Mesendoderm (in vitro differentiated cells): ENCODE results near the gene SORCS2.
A peak's percentile ranks its signal among the peaks of the same experiment; 100 is the strongest.

Experiments used
- DNase-seq: peaks from one replicate; pipeline ENCODE4 v3.0.0; 2013
- H2AK5ac ChIP-seq: 2 replicates; pipeline ENCODE4 v1.6.1; 2013; ENCODE audit warnings: low read length, inconsistent platforms
- H2BK120ac ChIP-seq: 2 replicates; pipeline ENCODE4 v1.6.1; 2013; ENCODE audit warnings: low read depth, mild to moderate bottlenecking, low read length, moderate library complexity, mixed read lengths
- H2BK15ac ChIP-seq: replicated peaks from 2 replicates; pipeline ENCODE4 v1.6.1; 2013; ENCODE audit warnings: low read depth, mild to moderate bottlenecking, moderate library complexity
- H2BK5ac ChIP-seq: 2 replicates; pipeline ENCODE4 v1.6.1; 2013; ENCODE audit warnings: low read length, inconsistent platforms
- H3K18ac ChIP-seq: 2 replicates; pipeline ENCODE4 v1.6.1; 2013; ENCODE audit warnings: mild to moderate bottlenecking, low read length, mixed read lengths
- H3K23ac ChIP-seq: one replicate; pipeline ENCODE4 v1.6.1; 2013; ENCODE audit warnings: low read length
- H3K27ac ChIP-seq: 2 replicates; pipeline ENCODE4 v1.5.1; 2013; ENCODE audit warnings: low read depth, mild to moderate bottlenecking, inconsistent platforms, low read length, moderate library complexity
- H3K27me3 ChIP-seq: 2 replicates; pipeline ENCODE4 v1.6.1; 2013; ENCODE audit warnings: low read length, control low read depth, mild to moderate bottlenecking, inconsistent platforms; ENCODE audit not compliant: insufficient read depth, poor library complexity
- H3K36me3 ChIP-seq: 2 replicates; pipeline ENCODE4 v1.6.1; 2013; ENCODE audit warnings: low read length, inconsistent platforms; ENCODE audit not compliant: control insufficient read depth, insufficient read depth
- H3K4ac ChIP-seq: one replicate; pipeline ENCODE4 v1.6.1; 2013; ENCODE audit warnings: low read depth, mild to moderate bottlenecking, low read length, moderate library complexity
- H3K4me1 ChIP-seq: 2 replicates; pipeline ENCODE4 v1.6.1; 2013; ENCODE audit warnings: low read depth, low read length, inconsistent platforms; ENCODE audit not compliant: control insufficient read depth
- H3K4me2 ChIP-seq: 2 replicates; pipeline ENCODE4 v1.6.1; 2013; ENCODE audit warnings: low read length
- H3K4me3 ChIP-seq: 2 replicates; pipeline ENCODE4 v1.5.1; 2013; ENCODE audit warnings: mild to moderate bottlenecking, low read length
- H3K56ac ChIP-seq: one replicate; pipeline ENCODE4 v1.6.1; 2013; ENCODE audit warnings: low read length
- H3K79me1 ChIP-seq: 2 replicates; pipeline ENCODE4 v1.6.1; 2013; ENCODE audit warnings: low read length, inconsistent platforms
- H3K79me2 ChIP-seq: 2 replicates; pipeline ENCODE4 v1.6.1; 2013; ENCODE audit warnings: mild to moderate bottlenecking, low read length; ENCODE audit not compliant: control insufficient read depth, insufficient read depth
- H3K9ac ChIP-seq: 2 replicates; pipeline ENCODE4 v1.6.1; 2013; ENCODE audit warnings: low read length, inconsistent platforms
- H4K5ac ChIP-seq: one replicate; pipeline ENCODE4 v1.6.1; 2013; ENCODE audit warnings: low read length
- H4K8ac ChIP-seq: one replicate; pipeline ENCODE4 v1.6.1; 2013; ENCODE audit warnings: low read depth, mild to moderate bottlenecking, control low read depth, low read length, moderate library complexity
- WGBS: extraction: QIAGEN DNeasy Blood & Tissue Kit; methylation state at CpG from one replicate; pipeline ENCODE4 v1.1.7; 2013; ENCODE audit warnings: low lambda C conversion rate, missing lambda C conversion rate; ENCODE audit not compliant: insufficient coverage; ENCODE audit errors: extremely low coverage; 5-methylcytosine and 5-hydroxymethylcytosine counted together

Gene SORCS2

GRCh38 chr4:7266525-7267292 is 74.4 kb downstream of the SORCS2 start:
- H4K8ac ChIP-seq: no peak overlapping the region
- DNase-seq: peak; percentile 86
- no peaks in the 10 kb centered on the region for H3K27me3 ChIP-seq
- WGBS: no CpG with 5 or more reads among the region's 18 CpGs
- no peak overlapping the region for H2BK120ac ChIP-seq
- no peak overlapping the region for H3K23ac ChIP-seq
- no peaks in the 10 kb centered on the region for H3K79me1 ChIP-seq
- H3K36me3 ChIP-seq: no peaks in the 10 kb centered on the region
- H3K79me2 ChIP-seq: no peaks in the 10 kb centered on the region
- no peak overlapping the region for H3K9ac ChIP-seq
- H3K4me3 ChIP-seq: no peak overlapping the region
- no peak overlapping the region for H3K18ac ChIP-seq
- H2BK15ac ChIP-seq: no peak overlapping the region
- no peak overlapping the region for H2BK5ac ChIP-seq
- no peak overlapping the region for H2AK5ac ChIP-seq
- H3K4ac ChIP-seq: no peak overlapping the region
- no peak overlapping the region for H4K5ac ChIP-seq
- no peak overlapping the region for H3K27ac ChIP-seq
- H3K56ac ChIP-seq: no peak overlapping the region
- no peak overlapping the region for H3K4me2 ChIP-seq
- H3K4me1 ChIP-seq: no peaks in the 10 kb centered on the region

DNA sequence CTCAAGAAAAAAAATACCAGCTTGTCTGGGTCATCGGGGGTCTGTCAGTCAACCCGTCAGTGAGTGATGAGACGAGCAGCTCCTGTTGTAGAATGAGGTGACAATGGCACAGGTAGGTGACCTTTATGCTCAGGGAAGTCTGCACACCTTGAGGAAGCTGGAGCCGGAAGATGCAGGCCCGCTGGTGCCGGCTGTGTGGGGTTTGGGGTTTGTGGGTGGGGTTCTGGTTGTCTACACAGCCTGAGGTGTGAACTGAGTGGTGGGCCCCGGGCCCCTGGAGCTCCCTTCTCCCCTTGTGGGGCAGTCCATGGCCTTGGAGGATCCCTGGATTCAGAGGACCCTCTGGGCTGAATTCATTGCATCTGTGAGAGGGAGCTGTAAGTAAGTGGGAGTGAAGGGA is 75.5 kb downstream of the SORCS2 start:
- Histone ChIP-seq H4K5ac (no peak overlapping the region), H3K79me1 (no peaks in the 10 kb centered on the region), H2BK120ac (no peak overlapping the region), H2BK15ac (no peak overlapping the region), H3K36me3 (no peaks in the 10 kb centered on the region), H3K56ac (no peak overlapping the region), H3K4ac (no peak overlapping the region), H3K9ac (no peak overlapping the region), H3K4me2 (no peak overlapping the region), H3K27me3 (no peaks in the 10 kb centered on the region), H4K8ac (no peak overlapping the region), H3K27ac (no peak overlapping the region), H3K79me2 (no peaks in the 10 kb centered on the region), H3K4me3 (no peak overlapping the region), H2AK5ac (no peak overlapping the region), H3K23ac (no peak overlapping the region), H3K4me1 (no peaks in the 10 kb centered on the region), H3K18ac (no peak overlapping the region), H2BK5ac (no peak overlapping the region)
- DNase-seq: no peak
- WGBS: no CpG with 5 or more reads among the region's 7 CpGs

- no peak overlapping the region for H3K9ac ChIP-seq
- no peak overlapping the region for H2BK5ac ChIP-seq
- H3K4ac ChIP-seq: no peak overlapping the region
- no peaks in the 10 kb centered on the region for H3K79me1 ChIP-seq
- H3K79me2 ChIP-seq: no peaks in the 10 kb centered on the region
- H4K8ac ChIP-seq: no peak overlapping the region
- no peaks in the 10 kb centered on the region for H3K4me1 ChIP-seq
- H2BK15ac ChIP-seq: no peak overlapping the region
- no peak overlapping the region for H3K27ac ChIP-seq
- no peak for DNase-seq
- H3K36me3 ChIP-seq: no peaks in the 10 kb centered on the region
- no peak overlapping the region for H4K5ac ChIP-seq
- H3K56ac ChIP-seq: no peak overlapping the region
- H3K27me3 ChIP-seq: no peaks in the 10 kb centered on the region
- no peak overlapping the region for H2BK120ac ChIP-seq
- H3K4me2 ChIP-seq: no peak overlapping the region
- no peak overlapping the region for H3K4me3 ChIP-seq
- H3K18ac ChIP-seq: no peak overlapping the region
- WGBS: no CpG with 5 or more reads among the region's 10 CpGs
- no peak overlapping the region for H2AK5ac ChIP-seq
- H3K23ac ChIP-seq: no peak overlapping the region
Observed at GRCh38 chr4:7268941-7269340, 76.6 kb downstream of the SORCS2 start.

DNA sequence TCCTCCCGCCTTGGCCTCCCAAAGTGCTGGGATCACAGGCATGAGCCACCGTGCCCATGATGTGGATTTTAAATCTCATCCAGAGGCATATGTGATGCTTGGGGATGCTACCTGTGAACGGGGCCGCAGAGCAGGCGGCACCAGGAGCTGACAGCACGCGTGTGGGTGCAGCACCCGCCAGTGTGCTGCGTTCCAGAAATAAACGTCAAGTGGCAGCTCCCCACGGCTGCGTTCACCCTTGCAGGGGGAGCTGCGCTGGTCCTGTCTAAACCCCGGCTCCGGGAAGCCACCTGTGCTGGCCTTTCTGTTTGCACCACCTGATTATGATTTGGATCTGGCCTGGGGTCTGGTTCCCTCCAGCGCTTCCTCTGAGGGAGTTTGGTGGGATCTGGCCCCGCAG is 77.8 kb downstream of the SORCS2 start:
- H3K23ac ChIP-seq: no peak overlapping the region
- no peak overlapping the region for H3K27ac ChIP-seq
- no peak overlapping the region for H3K4me3 ChIP-seq
- H3K36me3 ChIP-seq: no peaks in the 10 kb centered on the region
- no CpG with 5 or more reads among the region's 17 CpGs for WGBS
- no peaks in the 10 kb centered on the region for H3K27me3 ChIP-seq
- H4K8ac ChIP-seq: no peak overlapping the region
- no peak overlapping the region for H3K4ac ChIP-seq
- no peak overlapping the region for H3K4me2 ChIP-seq
- no peak overlapping the region for H4K5ac ChIP-seq
- H2BK15ac ChIP-seq: no peak overlapping the region
- no peak overlapping the region for H2BK5ac ChIP-seq
- no peak for DNase-seq
- H3K56ac ChIP-seq: no peak overlapping the region
- no peak overlapping the region for H2AK5ac ChIP-seq
- H2BK120ac ChIP-seq: no peak overlapping the region
- no peaks in the 10 kb centered on the region for H3K79me1 ChIP-seq
- no peak overlapping the region for H3K18ac ChIP-seq
- no peak overlapping the region for H3K9ac ChIP-seq
- H3K4me1 ChIP-seq: no peaks in the 10 kb centered on the region
- no peaks in the 10 kb centered on the region for H3K79me2 ChIP-seq

GRCh38 chr4:7272404-7272803 is 80.1 kb downstream of the SORCS2 start:
- no peak overlapping the region for H3K9ac ChIP-seq
- H3K18ac ChIP-seq: no peak overlapping the region
- H3K4ac ChIP-seq: no peak overlapping the region
- H3K27ac ChIP-seq: no peak overlapping the region
- H3K4me2 ChIP-seq: no peak overlapping the region
- H2AK5ac ChIP-seq: no peak overlapping the region
- H2BK120ac ChIP-seq: no peak overlapping the region
- H3K79me2 ChIP-seq: no peaks in the 10 kb centered on the region
- no peak overlapping the region for H3K56ac ChIP-seq
- H4K8ac ChIP-seq: no peak overlapping the region
- no peaks in the 10 kb centered on the region for H3K27me3 ChIP-seq
- H3K79me1 ChIP-seq: no peaks in the 10 kb centered on the region
- no peaks in the 10 kb centered on the region for H3K36me3 ChIP-seq
- H3K23ac ChIP-seq: no peak overlapping the region
- no peak overlapping the region for H3K4me3 ChIP-seq
- no peak overlapping the region for H2BK15ac ChIP-seq
- WGBS: no CpG with 5 or more reads among the region's 10 CpGs
- DNase-seq: no peak
- no peaks in the 10 kb centered on the region for H3K4me1 ChIP-seq
- no peak overlapping the region for H4K5ac ChIP-seq
- H2BK5ac ChIP-seq: no peak overlapping the region

GRCh38 chr4:7273738-7274297 is 81.5 kb downstream of the SORCS2 start:
- no CpG with 5 or more reads among the region's 8 CpGs for WGBS
- Histone ChIP-seq H3K36me3 (no peaks in the 10 kb centered on the region), H3K79me2 (no peaks in the 10 kb centered on the region), H3K56ac (no peak overlapping the region), H2AK5ac (no peak overlapping the region), H3K27me3 (no peaks in the 10 kb centered on the region), H4K5ac (no peak overlapping the region), H3K18ac (no peak overlapping the region), H3K4me1 (no peaks in the 10 kb centered on the region), H3K9ac (no peak overlapping the region), H3K79me1 (no peaks in the 10 kb centered on the region), H2BK120ac (no peak overlapping the region), H3K4me3 (no peak overlapping the region), H3K4ac (no peak overlapping the region), H3K27ac (no peak overlapping the region), H2BK5ac (no peak overlapping the region), H2BK15ac (no peak overlapping the region), H4K8ac (no peak overlapping the region), H3K23ac (no peak overlapping the region), H3K4me2 (no peak overlapping the region)
- DNase-seq: no peak
